NOMO-1 treated with dmso at 0.1 percent for 144 hours (cell line): ENCODE measurements around the gene TET2.
A peak's percentile ranks its signal among the peaks of the same experiment; 100 is the strongest.

Experiments used
- DNase-seq: peaks from one replicate; lab custom pipeline; 2025; ENCODE audit not compliant: unreplicated experiment; lab: John Stamatoyannopoulos, UW

Gene TET2

GRCh38 chr4:105140684-105141490 is 5.8 kb upstream of the TET2 start:
- DNase-seq, result no peak

DNA sequence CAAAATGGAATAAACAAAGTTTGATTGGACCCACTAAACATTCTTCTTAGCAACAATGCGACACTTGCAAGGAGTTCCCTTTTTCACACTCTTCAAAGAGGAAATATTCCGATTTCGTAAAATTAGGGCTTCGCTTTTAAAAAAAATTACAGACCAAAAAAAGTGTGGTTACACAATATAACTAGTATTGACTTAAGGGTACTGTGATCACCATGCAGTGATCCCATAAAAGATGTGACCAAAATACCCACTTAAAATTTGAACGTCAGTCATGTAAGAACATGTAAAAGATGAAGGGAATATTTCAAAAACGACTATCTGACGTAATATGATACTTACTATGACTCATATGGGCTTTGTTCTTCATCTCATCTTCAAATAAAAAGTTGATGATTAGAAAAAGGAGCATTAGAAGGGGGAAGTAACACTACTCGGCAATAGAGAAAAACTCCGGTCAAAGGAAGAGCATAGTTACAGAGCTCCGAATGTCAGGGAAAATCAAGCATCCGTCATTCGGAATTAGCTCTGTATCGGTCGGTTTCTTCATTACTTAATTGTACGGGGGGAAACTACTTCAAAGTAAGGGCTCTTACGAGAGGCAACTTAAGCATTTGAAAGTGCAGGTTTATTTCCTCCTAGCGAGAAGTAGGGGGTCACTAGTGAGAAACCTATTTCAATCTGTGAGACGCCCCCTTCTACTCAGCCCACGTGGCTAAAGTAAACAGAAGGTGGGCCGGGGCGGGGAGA is 1.3 kb upstream of the TET2 start:
- DNase-seq, result peak; percentile 75

- no peak for DNase-seq
These were observed 787 bp upstream of the TET2 start for GRCh38 chr4:105145903-105146275.

- DNase-seq, result no peak
These were observed 408 bp downstream of the TET2 start for GRCh38 chr4:105147016-105147552.

DNA sequence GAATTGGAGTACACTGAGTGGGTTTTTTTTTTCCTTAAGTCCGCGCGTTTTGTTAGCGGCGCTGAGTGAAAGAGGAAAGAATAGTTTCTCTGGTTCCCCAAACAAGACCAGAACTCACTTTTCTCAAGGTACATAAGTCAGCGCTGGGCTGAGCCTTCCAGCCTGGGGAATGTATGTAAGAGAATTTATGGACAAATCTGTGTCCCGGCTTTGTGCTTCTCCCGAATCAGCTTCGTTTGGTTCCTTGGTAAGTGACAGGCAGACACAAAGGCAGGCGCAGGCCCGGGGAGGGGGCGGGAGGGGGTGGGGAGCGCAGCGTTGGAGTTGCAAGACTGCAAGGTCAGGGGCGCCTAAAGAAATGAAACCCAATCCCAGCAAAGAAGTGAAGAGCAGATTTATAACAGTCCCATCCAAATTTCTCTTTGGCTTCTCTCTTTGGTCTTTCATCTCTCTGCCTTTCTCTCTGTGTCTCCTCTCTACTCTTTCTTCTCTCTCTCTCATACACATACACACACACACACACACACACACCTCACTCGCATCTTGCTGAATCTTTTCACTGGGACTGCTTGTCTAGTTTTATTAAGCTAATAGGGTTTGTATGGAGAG is 981 bp downstream of the TET2 start:
- no peak for DNase-seq

DNA sequence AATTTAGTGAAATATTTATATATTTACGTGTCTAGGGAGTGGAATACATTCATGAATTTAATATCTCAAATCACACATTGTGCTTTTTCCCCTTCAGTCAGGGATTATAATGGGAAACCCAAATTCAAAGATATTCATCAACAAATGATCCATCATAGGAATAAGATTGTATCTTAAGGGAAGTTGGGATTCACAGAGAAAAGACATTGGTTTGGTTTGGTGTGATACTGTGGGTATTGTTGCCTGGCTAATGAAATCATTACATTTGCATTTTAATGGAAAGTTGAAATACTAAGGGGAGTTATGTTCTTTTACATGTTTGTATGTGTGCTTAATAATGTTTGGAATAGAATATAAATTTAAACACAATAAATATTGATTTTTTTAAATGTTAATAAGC is 1.7 kb downstream of the TET2 start:
- DNase-seq, result no peak

DNA sequence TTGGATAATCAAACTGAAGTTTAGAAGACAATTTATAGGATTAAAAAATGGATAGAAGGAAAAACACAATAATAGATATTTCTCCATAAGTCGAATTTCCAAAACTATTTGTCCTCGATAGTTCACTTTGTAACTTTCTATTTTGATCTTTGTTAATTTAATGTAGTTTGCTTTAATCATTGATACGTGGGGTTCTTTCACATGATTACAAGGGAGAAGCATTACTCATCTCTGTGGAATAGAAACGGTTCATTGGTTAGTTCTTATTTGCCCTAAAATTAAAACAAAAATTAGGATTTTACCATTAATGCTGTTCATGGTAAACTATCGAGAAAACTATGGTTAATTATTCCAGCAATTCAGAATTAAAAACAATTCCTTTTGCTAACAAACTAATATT is 2.1 kb downstream of the TET2 start:
- no peak for DNase-seq

DNA sequence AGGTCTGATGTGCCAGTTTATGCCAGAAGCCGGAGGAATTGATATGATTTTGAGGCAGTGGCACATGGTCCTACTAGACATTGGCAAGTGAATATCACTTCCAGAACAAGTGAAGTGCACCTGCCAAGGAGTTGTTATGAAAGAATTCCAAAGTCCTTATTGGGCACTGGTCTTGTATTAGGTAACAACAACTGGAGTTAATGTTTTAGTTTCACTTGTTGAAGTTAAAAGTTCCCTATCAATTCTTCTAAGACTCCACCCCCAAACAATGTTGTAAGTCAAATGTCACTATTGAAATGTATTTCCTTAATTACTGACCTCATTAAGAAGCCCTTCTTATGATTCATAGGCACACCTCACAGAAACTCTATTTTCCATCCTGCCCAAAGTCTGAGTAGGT is 3.1 kb downstream of the TET2 start:
- DNase-seq, result peak; percentile 26

- no peak for DNase-seq
These were observed 3.8 kb downstream of the TET2 start for GRCh38 chr4:105150503-105150902.

- DNase-seq, result no peak
These were observed 7.1 kb downstream of the TET2 start for GRCh38 chr4:105153749-105154148.

GRCh38 chr4:105154576-105154975 is 7.9 kb downstream of the TET2 start:
- DNase-seq, result no peak

- no peak for DNase-seq
These were observed 8.8 kb downstream of the TET2 start for GRCh38 chr4:105155426-105155825.

DNA sequence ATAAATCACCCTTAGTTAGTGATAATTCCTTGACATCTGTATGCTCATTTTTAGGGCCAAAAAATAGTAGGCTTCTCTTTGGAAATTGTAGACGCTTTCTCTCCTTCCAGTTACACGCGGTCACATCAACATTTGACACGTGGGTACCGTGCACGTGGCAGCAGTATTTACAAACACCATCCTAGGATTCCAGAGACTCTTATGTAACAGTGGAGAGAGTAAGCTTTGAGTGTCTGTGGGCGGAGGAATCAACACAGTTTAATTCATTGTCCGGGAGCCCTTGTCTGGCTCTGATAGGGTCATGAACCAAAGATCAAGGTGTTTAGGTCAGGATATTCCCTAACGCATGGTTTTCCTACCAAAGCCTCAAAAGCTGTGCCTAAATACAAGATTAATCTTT is 12.2 kb downstream of the TET2 start:
- DNase-seq, result no peak

GRCh38 chr4:105162123-105162796 is 15.6 kb downstream of the TET2 start:
- no peak for DNase-seq

DNA sequence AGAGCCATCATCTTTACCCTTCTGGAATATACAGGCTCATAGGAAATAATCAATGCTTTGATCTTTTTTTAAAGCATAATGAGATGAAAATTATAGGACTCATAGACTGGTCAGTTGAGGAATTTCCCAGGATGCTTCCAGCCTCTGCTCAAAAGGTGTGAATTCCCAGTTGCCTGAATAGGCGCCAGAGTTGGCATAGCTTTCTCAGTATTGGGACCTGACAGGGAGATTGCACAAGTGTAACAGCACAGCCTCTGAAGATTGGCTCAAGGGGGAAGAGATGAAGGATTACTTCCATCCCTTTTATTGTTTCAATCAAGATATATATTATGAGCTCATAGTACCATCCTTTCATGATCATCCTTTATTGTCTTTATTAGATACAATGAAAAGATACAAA is 17.9 kb downstream of the TET2 start:
- no peak for DNase-seq

GRCh38 chr4:105166066-105166465 is 19.4 kb downstream of the TET2 start:
- no peak for DNase-seq

- DNase-seq, result peak; percentile 32
These were observed 24.0 kb downstream of the TET2 start for GRCh38 chr4:105170711-105171110.

DNA sequence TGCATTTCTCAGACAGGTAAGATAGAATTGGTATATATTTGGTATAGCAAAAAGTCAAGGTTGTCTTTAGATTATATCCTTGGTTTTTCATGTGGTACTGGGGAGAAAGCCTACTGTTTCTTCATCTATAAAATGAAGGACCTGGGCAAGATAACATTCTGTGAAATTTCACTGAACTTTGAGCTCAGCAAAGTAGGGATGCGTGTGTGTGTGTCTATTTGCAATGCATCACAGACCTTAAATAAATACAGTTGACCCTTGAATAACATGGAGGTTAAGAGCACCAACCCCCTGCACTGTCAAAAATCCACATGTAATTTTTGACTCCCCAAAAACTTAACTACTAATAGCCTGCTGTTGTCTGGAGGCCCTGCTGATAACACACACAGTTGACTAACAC is 25.2 kb downstream of the TET2 start:
- DNase-seq, result no peak

DNA sequence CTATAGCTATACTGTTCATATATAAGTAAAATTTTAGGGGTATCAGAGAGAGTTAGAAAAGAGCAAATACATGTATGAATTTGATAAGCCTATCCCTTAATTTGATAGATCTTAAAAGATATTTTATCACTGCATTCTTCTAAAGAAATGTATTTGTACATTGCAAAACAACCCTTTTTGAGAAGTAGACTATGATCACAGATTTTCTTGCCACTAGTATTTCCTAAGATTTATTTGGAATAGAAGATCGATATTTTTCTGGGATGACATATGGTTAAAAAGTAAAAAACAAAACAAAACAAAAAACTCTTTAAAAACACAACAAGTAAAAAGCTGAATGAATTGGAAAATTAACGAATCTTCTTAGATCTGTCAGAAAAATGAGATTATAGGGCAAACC is 27.4 kb downstream of the TET2 start:
- DNase-seq, result no peak

- DNase-seq, result no peak
These were observed 33.1 kb downstream of the TET2 start for GRCh38 chr4:105179539-105180401.
